H9 (cell line): ENCODE measurements around the gene WDR17. TPM values are rescaled to one million over a fixed set of nuclear protein-coding genes. Genes with fewer than 3 reads are reported as not detected.

ENCODE experiments used
- DNase-seq: peaks from one replicate; pipeline ENCODE4 v3.0.0-alpha.2; 2017
- H2AFZ ChIP-seq: one replicate; pipeline ENCODE4 v1.6.1; 2013; ENCODE audit warnings: mild to moderate bottlenecking, low read length, control low read depth, moderate library complexity
- H2AK5ac ChIP-seq: 2 replicates; pipeline ENCODE4 v1.6.1; 2013; ENCODE audit warnings: low read length, control low read depth, mixed read lengths; ENCODE audit not compliant: insufficient read length
- H2BK120ac ChIP-seq: one replicate; pipeline ENCODE4 v1.6.1; 2013; ENCODE audit warnings: low read depth, mild to moderate bottlenecking, low read length, control low read depth, inconsistent platforms; ENCODE audit not compliant: poor library complexity, severe bottlenecking
- H2BK12ac ChIP-seq: 2 replicates; pipeline ENCODE4 v1.6.1; 2013; ENCODE audit warnings: low read length, control low read depth, mixed read lengths, low read depth; ENCODE audit not compliant: insufficient read length
- H2BK15ac ChIP-seq: 2 replicates; pipeline ENCODE4 v1.6.1; 2013; ENCODE audit warnings: low read depth, low read length, control low read depth
- H2BK20ac ChIP-seq: one replicate; pipeline ENCODE4 v1.6.1; 2013; ENCODE audit warnings: low read depth, mild to moderate bottlenecking, low read length, control low read depth, inconsistent platforms; ENCODE audit not compliant: poor library complexity, severe bottlenecking
- H2BK5ac ChIP-seq: 2 replicates; pipeline ENCODE4 v1.6.1; 2013; ENCODE audit warnings: low read length, control low read depth, mixed read lengths; ENCODE audit not compliant: insufficient read length
- H3K14ac ChIP-seq: 2 replicates; pipeline ENCODE4 v1.6.1; 2013; ENCODE audit warnings: low read length, control low read depth; ENCODE audit not compliant: insufficient read depth
- H3K18ac ChIP-seq: 2 replicates; pipeline ENCODE4 v1.6.1; 2013; ENCODE audit warnings: low read depth, mild to moderate bottlenecking, mixed read lengths, low read length, control low read depth; ENCODE audit not compliant: insufficient read length
- H3K23ac ChIP-seq: 2 replicates; pipeline ENCODE4 v1.6.1; 2013; ENCODE audit warnings: low read length, control low read depth, mixed read lengths, low read depth; ENCODE audit not compliant: insufficient read length
- H3K23me2 ChIP-seq: 2 replicates; pipeline ENCODE4 v1.6.1; 2013; ENCODE audit warnings: low read depth, mild to moderate bottlenecking, mixed read lengths, low read length, control low read depth; ENCODE audit not compliant: insufficient read length, poor library complexity, severe bottlenecking
- H3K27ac ChIP-seq: 2 replicates; pipeline ENCODE4 v1.5.1; 2013; ENCODE audit warnings: low read length, control low read depth, mixed read lengths, low read depth; ENCODE audit not compliant: insufficient read length
- H3K27me3 ChIP-seq: 2 replicates; pipeline ENCODE4 v1.6.1; 2013; ENCODE audit warnings: low read length, control low read depth, inconsistent platforms; ENCODE audit not compliant: insufficient read depth
- H3K4ac ChIP-seq: 2 replicates; pipeline ENCODE4 v1.6.1; 2013; ENCODE audit warnings: low read depth, mild to moderate bottlenecking, control low read depth, inconsistent platforms, low read length, moderate library complexity
- H3K4me1 ChIP-seq: 2 replicates; pipeline ENCODE4 v1.6.1; 2013; ENCODE audit warnings: low read length, control low read depth, inconsistent platforms; ENCODE audit not compliant: insufficient read depth
- H3K4me2 ChIP-seq: 2 replicates; pipeline ENCODE4 v1.6.1; 2013; ENCODE audit warnings: low read length, control low read depth, mixed read lengths; ENCODE audit not compliant: insufficient read length, insufficient read depth
- H3K56ac ChIP-seq: 2 replicates; pipeline ENCODE4 v1.6.1; 2013; ENCODE audit warnings: low read depth, mild to moderate bottlenecking, mixed read lengths, low read length, control low read depth; ENCODE audit not compliant: insufficient read length
- H3K79me1 ChIP-seq: 2 replicates; pipeline ENCODE4 v1.6.1; 2013; ENCODE audit warnings: low read depth, mild to moderate bottlenecking, moderate library complexity, low read length, control low read depth, inconsistent platforms; ENCODE audit not compliant: insufficient read depth, poor library complexity, severe bottlenecking
- H3K79me2 ChIP-seq: 2 replicates; pipeline ENCODE4 v1.6.1; 2013; ENCODE audit warnings: low read length, control low read depth, inconsistent platforms; ENCODE audit not compliant: insufficient read depth
- H3K9ac ChIP-seq: 2 replicates; pipeline ENCODE4 v1.6.1; 2013; ENCODE audit warnings: low read length, control low read depth, mixed read lengths; ENCODE audit not compliant: insufficient read length; ENCODE audit errors: extremely low read depth
- H3K9me3 ChIP-seq: one replicate; pipeline ENCODE4 v1.6.1; 2013; ENCODE audit warnings: low read depth, low read length, inconsistent platforms; ENCODE audit not compliant: control insufficient read depth
- H3T11ph ChIP-seq: one replicate; pipeline ENCODE4 v1.6.1; 2013; ENCODE audit warnings: mild to moderate bottlenecking, low read length, control low read depth, inconsistent platforms
- H4K20me1 ChIP-seq: one replicate; pipeline ENCODE4 v1.6.1; 2013; ENCODE audit not compliant: control insufficient read depth, insufficient read length, insufficient read depth
- H4K5ac ChIP-seq: 2 replicates; pipeline ENCODE4 v1.6.1; 2013; ENCODE audit warnings: low read depth, mild to moderate bottlenecking, mixed read lengths, low read length, control low read depth; ENCODE audit not compliant: insufficient read length
- H4K8ac ChIP-seq: replicated peaks from 2 replicates; pipeline ENCODE4 v1.6.1; 2013; ENCODE audit warnings: low read length, control low read depth, mixed read lengths, low read depth; ENCODE audit not compliant: insufficient read length
- H4K91ac ChIP-seq: 2 replicates; pipeline ENCODE4 v1.6.1; 2013; ENCODE audit warnings: low read depth, mild to moderate bottlenecking, moderate library complexity, mixed read lengths, low read length, control low read depth; ENCODE audit not compliant: insufficient read length
- H3K27ac Mint-ChIP-seq, 3 experiments: 2 replicates in 2 of 3; 3 replicates in 1 of 3; pipeline ENCODE4 v1.8.0; 2020 to 2021; ENCODE audit warnings: mixed read lengths in 3 of 3, mild to moderate bottlenecking in 1 of 3, moderate library complexity in 1 of 3
- H3K27me3 Mint-ChIP-seq: 2 replicates; pipeline ENCODE4 v1.8.0; 2021; ENCODE audit warnings: low read depth, mild to moderate bottlenecking, moderate library complexity, mixed read lengths
- H3K36me3 Mint-ChIP-seq, 3 experiments: 2 replicates in 2 of 3; 3 replicates in 1 of 3; pipeline ENCODE4 v1.8.0; 2020 to 2021; ENCODE audit warnings: low read depth in 3 of 3, mixed read lengths in 3 of 3; ENCODE audit not compliant: insufficient read depth in 1 of 3
- H3K4me1 Mint-ChIP-seq, 2 experiments: 2 replicates each; pipeline ENCODE4 v1.8.0; 2020; ENCODE audit warnings: mixed read lengths in 2 of 2
- H3K4me3 Mint-ChIP-seq, 2 experiments: 2 replicates in 1 of 2; 3 replicates in 1 of 2; pipeline ENCODE4 v1.8.0; 2020 to 2021; ENCODE audit warnings: mild to moderate bottlenecking in 2 of 2, mixed read lengths in 2 of 2, moderate library complexity in 1 of 2
- H3K9me3 Mint-ChIP-seq, 2 experiments: 2 replicates in 1 of 2; 3 replicates in 1 of 2; pipeline ENCODE4 v1.8.0; 2020; ENCODE audit warnings: mild to moderate bottlenecking in 2 of 2, mixed read lengths in 2 of 2, moderate library complexity in 1 of 2
- WGBS: extraction: QIAGEN DNeasy Blood & Tissue Kit; methylation state at CpG from one replicate; pipeline ENCODE4 v1.1.7; 2013; ENCODE audit warnings: missing lambda C conversion rate, low lambda C conversion rate, mixed read lengths; ENCODE audit not compliant: insufficient read length; ENCODE audit errors: extremely low coverage; 5-methylcytosine and 5-hydroxymethylcytosine counted together
- total RNA-seq: library from RNA; stranded (reverse); gene quantifications from 2 replicates; pipeline ENCODE4 v1.2.1, GENCODE V29; 2021
- TF ChIP-seq, protein P1 (sequence below): fragments of 200-600 bp; sonication (generic); conservative IDR thresholded peaks from 3 replicates; pipeline ENCODE4 v1.8.0; 2021; ENCODE audit warnings: antibody characterized with exemption, mild to moderate bottlenecking

The WDR17 gene
- total RNA-seq, 1 experiment from 2014 or later, result 2.6 TPM

DNA sequence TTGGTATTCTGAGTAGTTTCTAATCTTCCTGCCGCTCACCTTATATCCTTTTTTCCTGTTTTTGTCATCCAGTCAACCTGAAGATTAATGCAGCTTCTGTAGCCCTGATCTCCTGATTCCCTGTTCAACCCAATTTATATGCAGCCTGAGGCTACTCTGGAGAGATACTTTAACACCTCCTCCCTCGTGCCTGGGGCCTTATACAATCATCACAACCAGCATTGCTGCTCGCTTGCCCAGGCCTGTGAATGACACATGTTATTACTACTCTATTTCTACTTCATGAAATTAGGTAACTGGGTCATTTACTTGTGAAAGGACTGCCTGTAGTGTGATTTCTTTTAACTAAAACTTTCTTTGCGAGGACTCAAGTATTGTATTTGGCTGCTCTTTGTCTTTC lies 33.7 kb upstream of the WDR17 start:
- WGBS, result no CpG with 5 or more reads among the region's 4 CpGs
- H4K8ac ChIP-seq, result no peak overlapping the region
- H2BK15ac ChIP-seq, result no peak overlapping the region

More for the DNA sequence above, 33.7 kb upstream of the WDR17 start:
- no peak for DNase-seq
- Histone ChIP-seq H3K27me3 (no peaks in the 10 kb centered on the region), H2BK120ac (no peak overlapping the region), H3K4ac (no peak overlapping the region), H3K18ac (no peak overlapping the region), H3K9me3 (no peaks in the 10 kb centered on the region), H4K20me1 (no peaks in the 10 kb centered on the region), H2BK5ac (no peak overlapping the region), H3K4me1 (no peaks in the 10 kb centered on the region), H3K14ac (no peak overlapping the region), H4K91ac (no peak overlapping the region), H2AFZ (no peak overlapping the region), H3K9ac (no peak overlapping the region), H3K4me2 (no peak overlapping the region), H3T11ph (no peak overlapping the region), H3K56ac (no peak overlapping the region), H4K5ac (no peak overlapping the region), H3K79me2 (no peaks in the 10 kb centered on the region), H2BK20ac (no peak overlapping the region), H3K23me2 (no peaks in the 10 kb centered on the region), H3K79me1 (no peaks in the 10 kb centered on the region), H2BK12ac (no peak overlapping the region), H3K23ac (no peak overlapping the region), H2AK5ac (no peak overlapping the region), H3K27ac (no peak overlapping the region)
- Mint-ChIP-seq H3K36me3 (no peaks in the 10 kb centered on the region), H3K27ac (peak overlapping the region in 1 of 3 experiments; percentile 12; a peak in 1 of 7 replicates), H3K9me3 (peaks cover 0 to 3% of the 10 kb centered on the region in 2 experiments; a peak in 1 of 5 replicates), H3K4me1 (no peaks in the 10 kb centered on the region), H3K27me3 (no peaks in the 10 kb centered on the region), H3K4me3 (no peak overlapping the region)
- TF ChIP-seq, protein P1, sequence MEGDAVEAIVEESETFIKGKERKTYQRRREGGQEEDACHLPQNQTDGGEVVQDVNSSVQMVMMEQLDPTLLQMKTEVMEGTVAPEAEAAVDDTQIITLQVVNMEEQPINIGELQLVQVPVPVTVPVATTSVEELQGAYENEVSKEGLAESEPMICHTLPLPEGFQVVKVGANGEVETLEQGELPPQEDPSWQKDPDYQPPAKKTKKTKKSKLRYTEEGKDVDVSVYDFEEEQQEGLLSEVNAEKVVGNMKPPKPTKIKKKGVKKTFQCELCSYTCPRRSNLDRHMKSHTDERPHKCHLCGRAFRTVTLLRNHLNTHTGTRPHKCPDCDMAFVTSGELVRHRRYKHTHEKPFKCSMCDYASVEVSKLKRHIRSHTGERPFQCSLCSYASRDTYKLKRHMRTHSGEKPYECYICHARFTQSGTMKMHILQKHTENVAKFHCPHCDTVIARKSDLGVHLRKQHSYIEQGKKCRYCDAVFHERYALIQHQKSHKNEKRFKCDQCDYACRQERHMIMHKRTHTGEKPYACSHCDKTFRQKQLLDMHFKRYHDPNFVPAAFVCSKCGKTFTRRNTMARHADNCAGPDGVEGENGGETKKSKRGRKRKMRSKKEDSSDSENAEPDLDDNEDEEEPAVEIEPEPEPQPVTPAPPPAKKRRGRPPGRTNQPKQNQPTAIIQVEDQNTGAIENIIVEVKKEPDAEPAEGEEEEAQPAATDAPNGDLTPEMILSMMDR, result no peak
